ENCODE data around the gene PCYT1B. TPM values are rescaled to one million over a fixed set of nuclear protein-coding genes. Genes with fewer than 3 reads are reported as not detected.

PCYT1B gene
- total RNA-seq, 1 experiment from 2014 or later = 20.7 TPM

DNA sequence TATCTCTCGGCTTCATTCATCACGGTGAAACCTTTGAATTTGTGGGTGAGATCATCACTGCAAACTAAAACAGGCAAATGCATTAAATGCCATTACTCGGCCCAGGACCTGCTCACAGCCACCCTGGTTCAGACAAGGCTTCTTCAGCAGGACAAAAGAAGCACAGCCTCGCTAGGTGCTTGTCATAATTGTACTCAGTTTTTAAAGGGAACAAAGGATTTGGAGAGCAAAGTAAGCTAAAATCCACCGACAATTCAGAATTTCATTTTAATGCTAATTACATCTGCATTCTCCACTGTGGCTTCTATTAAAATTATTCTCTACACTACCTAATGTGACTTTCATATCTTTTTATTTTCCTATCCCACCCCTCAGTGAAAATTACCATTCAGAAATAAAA lies 57.0 kb downstream of the PCYT1B start:
- ChIA-PET POLR2A (no interaction called here), CTCF (no interaction called here)
- Mint-ChIP-seq H3K9me3 (no peaks in the 10 kb centered on the region), H3K27ac (no peak overlapping the region), H3K4me3 (no peak overlapping the region), H3K27me3 (ENCODE audit: low read depth) (no peaks in the 10 kb centered on the region), H3K36me3 (peaks cover 18% of the 10 kb centered on the region), H3K4me1 (no peaks in the 10 kb centered on the region)
- ATAC-seq = no peak
- DNase-seq (ENCODE audit: low spot score) = no peak
- TF ChIP-seq KAT7 (CRISPR knock-in tag; IDR thresholded peaks at IDR 0.05; ENCODE audit: borderline replicate concordance) (no peak), ZNF232 (CRISPR knock-in tag; IDR thresholded peaks at IDR 0.05) (no peak), TP53 (CRISPR knock-in tag; IDR thresholded peaks at IDR 0.05) (no peak), ZNF263 (CRISPR knock-in tag; IDR thresholded peaks at IDR 0.05; ENCODE audit: low read depth) (no peak), NFE2L1 (CRISPR knock-in tag; IDR thresholded peaks at IDR 0.05) (no peak), NR3C1 (CRISPR knock-in tag; conservative IDR thresholded peaks at IDR 0.05; ENCODE audit: low read depth) (no peak), ESRRA (CRISPR knock-in tag; IDR thresholded peaks at IDR 0.05; ENCODE audit: borderline replicate concordance) (no peak), JAZF1 (CRISPR knock-in tag; IDR thresholded peaks at IDR 0.05) (no peak), SOX15 (CRISPR knock-in tag; IDR thresholded peaks at IDR 0.05) (no peak), IRF2 (CRISPR knock-in tag; IDR thresholded peaks at IDR 0.05; ENCODE audit: borderline replicate concordance, low read depth) (no peak), SMAD3 (CRISPR knock-in tag; IDR thresholded peaks at IDR 0.05; ENCODE audit: borderline replicate concordance) (no peak)
- TF ChIP-seq, protein P1, sequence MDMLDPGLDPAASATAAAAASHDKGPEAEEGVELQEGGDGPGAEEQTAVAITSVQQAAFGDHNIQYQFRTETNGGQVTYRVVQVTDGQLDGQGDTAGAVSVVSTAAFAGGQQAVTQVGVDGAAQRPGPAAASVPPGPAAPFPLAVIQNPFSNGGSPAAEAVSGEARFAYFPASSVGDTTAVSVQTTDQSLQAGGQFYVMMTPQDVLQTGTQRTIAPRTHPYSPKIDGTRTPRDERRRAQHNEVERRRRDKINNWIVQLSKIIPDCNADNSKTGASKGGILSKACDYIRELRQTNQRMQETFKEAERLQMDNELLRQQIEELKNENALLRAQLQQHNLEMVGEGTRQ (CRISPR knock-in tag; IDR thresholded peaks at IDR 0.05) = no peak
- TF ChIP-seq, protein P2, sequence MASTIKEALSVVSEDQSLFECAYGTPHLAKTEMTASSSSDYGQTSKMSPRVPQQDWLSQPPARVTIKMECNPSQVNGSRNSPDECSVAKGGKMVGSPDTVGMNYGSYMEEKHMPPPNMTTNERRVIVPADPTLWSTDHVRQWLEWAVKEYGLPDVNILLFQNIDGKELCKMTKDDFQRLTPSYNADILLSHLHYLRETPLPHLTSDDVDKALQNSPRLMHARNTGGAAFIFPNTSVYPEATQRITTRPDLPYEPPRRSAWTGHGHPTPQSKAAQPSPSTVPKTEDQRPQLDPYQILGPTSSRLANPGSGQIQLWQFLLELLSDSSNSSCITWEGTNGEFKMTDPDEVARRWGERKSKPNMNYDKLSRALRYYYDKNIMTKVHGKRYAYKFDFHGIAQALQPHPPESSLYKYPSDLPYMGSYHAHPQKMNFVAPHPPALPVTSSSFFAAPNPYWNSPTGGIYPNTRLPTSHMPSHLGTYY (CRISPR knock-in tag; IDR thresholded peaks at IDR 0.05) = no peak
- TF ChIP-seq, protein P3, sequence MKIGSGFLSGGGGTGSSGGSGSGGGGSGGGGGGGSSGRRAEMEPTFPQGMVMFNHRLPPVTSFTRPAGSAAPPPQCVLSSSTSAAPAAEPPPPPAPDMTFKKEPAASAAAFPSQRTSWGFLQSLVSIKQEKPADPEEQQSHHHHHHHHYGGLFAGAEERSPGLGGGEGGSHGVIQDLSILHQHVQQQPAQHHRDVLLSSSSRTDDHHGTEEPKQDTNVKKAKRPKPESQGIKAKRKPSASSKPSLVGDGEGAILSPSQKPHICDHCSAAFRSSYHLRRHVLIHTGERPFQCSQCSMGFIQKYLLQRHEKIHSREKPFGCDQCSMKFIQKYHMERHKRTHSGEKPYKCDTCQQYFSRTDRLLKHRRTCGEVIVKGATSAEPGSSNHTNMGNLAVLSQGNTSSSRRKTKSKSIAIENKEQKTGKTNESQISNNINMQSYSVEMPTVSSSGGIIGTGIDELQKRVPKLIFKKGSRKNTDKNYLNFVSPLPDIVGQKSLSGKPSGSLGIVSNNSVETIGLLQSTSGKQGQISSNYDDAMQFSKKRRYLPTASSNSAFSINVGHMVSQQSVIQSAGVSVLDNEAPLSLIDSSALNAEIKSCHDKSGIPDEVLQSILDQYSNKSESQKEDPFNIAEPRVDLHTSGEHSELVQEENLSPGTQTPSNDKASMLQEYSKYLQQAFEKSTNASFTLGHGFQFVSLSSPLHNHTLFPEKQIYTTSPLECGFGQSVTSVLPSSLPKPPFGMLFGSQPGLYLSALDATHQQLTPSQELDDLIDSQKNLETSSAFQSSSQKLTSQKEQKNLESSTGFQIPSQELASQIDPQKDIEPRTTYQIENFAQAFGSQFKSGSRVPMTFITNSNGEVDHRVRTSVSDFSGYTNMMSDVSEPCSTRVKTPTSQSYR (CRISPR knock-in tag; IDR thresholded peaks at IDR 0.05) = no peak
- TF ChIP-seq, protein P4, sequence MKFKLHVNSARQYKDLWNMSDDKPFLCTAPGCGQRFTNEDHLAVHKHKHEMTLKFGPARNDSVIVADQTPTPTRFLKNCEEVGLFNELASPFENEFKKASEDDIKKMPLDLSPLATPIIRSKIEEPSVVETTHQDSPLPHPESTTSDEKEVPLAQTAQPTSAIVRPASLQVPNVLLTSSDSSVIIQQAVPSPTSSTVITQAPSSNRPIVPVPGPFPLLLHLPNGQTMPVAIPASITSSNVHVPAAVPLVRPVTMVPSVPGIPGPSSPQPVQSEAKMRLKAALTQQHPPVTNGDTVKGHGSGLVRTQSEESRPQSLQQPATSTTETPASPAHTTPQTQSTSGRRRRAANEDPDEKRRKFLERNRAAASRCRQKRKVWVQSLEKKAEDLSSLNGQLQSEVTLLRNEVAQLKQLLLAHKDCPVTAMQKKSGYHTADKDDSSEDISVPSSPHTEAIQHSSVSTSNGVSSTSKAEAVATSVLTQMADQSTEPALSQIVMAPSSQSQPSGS (CRISPR knock-in tag; IDR thresholded peaks at IDR 0.05; ENCODE audit: borderline replicate concordance, low read depth) = no peak
- TF ChIP-seq, protein P5, sequence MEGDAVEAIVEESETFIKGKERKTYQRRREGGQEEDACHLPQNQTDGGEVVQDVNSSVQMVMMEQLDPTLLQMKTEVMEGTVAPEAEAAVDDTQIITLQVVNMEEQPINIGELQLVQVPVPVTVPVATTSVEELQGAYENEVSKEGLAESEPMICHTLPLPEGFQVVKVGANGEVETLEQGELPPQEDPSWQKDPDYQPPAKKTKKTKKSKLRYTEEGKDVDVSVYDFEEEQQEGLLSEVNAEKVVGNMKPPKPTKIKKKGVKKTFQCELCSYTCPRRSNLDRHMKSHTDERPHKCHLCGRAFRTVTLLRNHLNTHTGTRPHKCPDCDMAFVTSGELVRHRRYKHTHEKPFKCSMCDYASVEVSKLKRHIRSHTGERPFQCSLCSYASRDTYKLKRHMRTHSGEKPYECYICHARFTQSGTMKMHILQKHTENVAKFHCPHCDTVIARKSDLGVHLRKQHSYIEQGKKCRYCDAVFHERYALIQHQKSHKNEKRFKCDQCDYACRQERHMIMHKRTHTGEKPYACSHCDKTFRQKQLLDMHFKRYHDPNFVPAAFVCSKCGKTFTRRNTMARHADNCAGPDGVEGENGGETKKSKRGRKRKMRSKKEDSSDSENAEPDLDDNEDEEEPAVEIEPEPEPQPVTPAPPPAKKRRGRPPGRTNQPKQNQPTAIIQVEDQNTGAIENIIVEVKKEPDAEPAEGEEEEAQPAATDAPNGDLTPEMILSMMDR (IDR thresholded peaks at IDR 0.05) = no peak
- TF ChIP-seq, protein P6, sequence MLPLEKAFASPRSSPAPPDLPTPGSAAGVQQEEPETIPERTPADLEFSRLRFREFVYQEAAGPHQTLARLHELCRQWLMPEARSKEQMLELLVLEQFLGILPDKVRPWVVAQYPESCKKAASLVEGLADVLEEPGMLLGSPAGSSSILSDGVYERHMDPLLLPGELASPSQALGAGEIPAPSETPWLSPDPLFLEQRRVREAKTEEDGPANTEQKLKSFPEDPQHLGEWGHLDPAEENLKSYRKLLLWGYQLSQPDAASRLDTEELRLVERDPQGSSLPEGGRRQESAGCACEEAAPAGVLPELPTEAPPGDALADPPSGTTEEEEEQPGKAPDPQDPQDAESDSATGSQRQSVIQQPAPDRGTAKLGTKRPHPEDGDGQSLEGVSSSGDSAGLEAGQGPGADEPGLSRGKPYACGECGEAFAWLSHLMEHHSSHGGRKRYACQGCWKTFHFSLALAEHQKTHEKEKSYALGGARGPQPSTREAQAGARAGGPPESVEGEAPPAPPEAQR (CRISPR knock-in tag; IDR thresholded peaks at IDR 0.05) = no peak
- TF ChIP-seq, protein P7, sequence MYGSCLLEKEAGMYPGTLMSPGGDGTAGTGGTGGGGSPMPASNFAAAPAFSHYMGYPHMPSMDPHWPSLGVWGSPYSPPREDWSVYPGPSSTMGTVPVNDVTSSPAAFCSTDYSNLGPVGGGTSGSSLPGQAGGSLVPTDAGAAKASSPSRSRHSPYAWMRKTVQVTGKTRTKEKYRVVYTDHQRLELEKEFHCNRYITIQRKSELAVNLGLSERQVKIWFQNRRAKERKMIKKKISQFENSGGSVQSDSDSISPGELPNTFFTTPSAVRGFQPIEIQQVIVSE (CRISPR knock-in tag; IDR thresholded peaks at IDR 0.05; ENCODE audit: borderline replicate concordance) = no peak
- TF ChIP-seq, protein P8, sequence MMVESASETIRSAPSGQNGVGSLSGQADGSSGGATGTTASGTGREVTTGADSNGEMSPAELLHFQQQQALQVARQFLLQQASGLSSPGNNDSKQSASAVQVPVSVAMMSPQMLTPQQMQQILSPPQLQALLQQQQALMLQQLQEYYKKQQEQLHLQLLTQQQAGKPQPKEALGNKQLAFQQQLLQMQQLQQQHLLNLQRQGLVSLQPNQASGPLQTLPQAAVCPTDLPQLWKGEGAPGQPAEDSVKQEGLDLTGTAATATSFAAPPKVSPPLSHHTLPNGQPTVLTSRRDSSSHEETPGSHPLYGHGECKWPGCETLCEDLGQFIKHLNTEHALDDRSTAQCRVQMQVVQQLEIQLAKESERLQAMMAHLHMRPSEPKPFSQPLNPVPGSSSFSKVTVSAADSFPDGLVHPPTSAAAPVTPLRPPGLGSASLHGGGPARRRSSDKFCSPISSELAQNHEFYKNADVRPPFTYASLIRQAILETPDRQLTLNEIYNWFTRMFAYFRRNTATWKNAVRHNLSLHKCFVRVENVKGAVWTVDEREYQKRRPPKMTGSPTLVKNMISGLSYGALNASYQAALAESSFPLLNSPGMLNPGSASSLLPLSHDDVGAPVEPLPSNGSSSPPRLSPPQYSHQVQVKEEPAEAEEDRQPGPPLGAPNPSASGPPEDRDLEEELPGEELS (CRISPR knock-in tag; IDR thresholded peaks at IDR 0.05) = no peak

Measured in WTC11 (cell line).